GM23338 (cell line): ENCODE results near the gene PRODH2. TPM values are rescaled to one million over a fixed set of nuclear protein-coding genes. Genes with fewer than 3 reads are reported as not detected.

Experiments used
- ATAC-seq: fragments of 200-7000 bp; cut with Tn5 transposase; 3 replicates; pipeline ENCODE4 v1.9.1; 2020
- DNase-seq: peaks from one replicate; pipeline ENCODE4 v3.0.0-alpha.2; 2015; ENCODE audit warnings: low spot score
- H2AFZ ChIP-seq: fragments of 200-600 bp; sonication (generic); 2 replicates; pipeline ENCODE4 v1.8.0; 2016; ENCODE audit warnings: antibody characterized with exemption, mild to moderate bottlenecking, moderate library complexity
- H3F3A ChIP-seq: fragments of 200-600 bp; sonication (generic); replicated peaks from 2 replicates; pipeline ENCODE4 v1.8.0; 2017; ENCODE audit warnings: antibody characterized with exemption, mixed run types, low read depth
- H3K27ac ChIP-seq: fragments of 200-600 bp; sonication (generic); 2 replicates; pipeline ENCODE4 v1.6.1; 2016; ENCODE audit warnings: low read depth
- H3K27me3 ChIP-seq: fragments of 200-600 bp; sonication (generic); 2 replicates; pipeline ENCODE4 v1.8.0; 2016; ENCODE audit warnings: mild to moderate bottlenecking, mixed run types, moderate library complexity; ENCODE audit not compliant: insufficient read depth
- H3K36me3 ChIP-seq: fragments of 200-600 bp; sonication (generic); 2 replicates; pipeline ENCODE4 v1.8.0; 2016; ENCODE audit warnings: mild to moderate bottlenecking; ENCODE audit not compliant: insufficient read depth
- H3K4me1 ChIP-seq: fragments of 200-600 bp; sonication (generic); 2 replicates; pipeline ENCODE4 v1.8.0; 2016; ENCODE audit warnings: mild to moderate bottlenecking, moderate library complexity; ENCODE audit not compliant: insufficient read depth
- H3K4me2 ChIP-seq: fragments of 200-600 bp; sonication (generic); 2 replicates; pipeline ENCODE4 v1.7.1; 2017; ENCODE audit warnings: mixed run types
- H3K4me3 ChIP-seq: fragments of 200-600 bp; sonication (generic); 2 replicates; pipeline ENCODE4 v1.6.1; 2016; ENCODE audit warnings: mixed run types
- H3K79me2 ChIP-seq: fragments of 200-600 bp; sonication (generic); replicated peaks from 2 replicates; pipeline ENCODE4 v1.8.0; 2017; ENCODE audit warnings: mild to moderate bottlenecking; ENCODE audit not compliant: insufficient read depth
- H3K9me2 ChIP-seq: fragments of 200-600 bp; sonication (generic); 2 replicates; pipeline ENCODE4 v1.8.0; 2017; ENCODE audit not compliant: insufficient read depth
- H4K20me1 ChIP-seq: fragments of 200-600 bp; sonication (generic); replicated peaks from 2 replicates; pipeline ENCODE4 v1.8.0; 2017; ENCODE audit warnings: mild to moderate bottlenecking; ENCODE audit not compliant: insufficient read depth
- H3K27ac Mint-ChIP-seq: 2 replicates; pipeline ENCODE4 v1.8.0; 2020; ENCODE audit warnings: inconsistent platforms, mild to moderate bottlenecking, moderate library complexity, mixed read lengths
- H3K27me3 Mint-ChIP-seq: 3 replicates; pipeline ENCODE4 v1.8.0; 2022; ENCODE audit warnings: low read depth, mild to moderate bottlenecking, moderate library complexity, mixed read lengths, inconsistent platforms; ENCODE audit not compliant: insufficient read depth, poor library complexity
- H3K36me3 Mint-ChIP-seq: 3 replicates; pipeline ENCODE4 v1.8.0; 2021; ENCODE audit warnings: low read depth, mild to moderate bottlenecking, inconsistent platforms, moderate library complexity, mixed read lengths
- H3K4me1 Mint-ChIP-seq: 3 replicates; pipeline ENCODE4 v1.8.0; 2020; ENCODE audit warnings: mild to moderate bottlenecking, inconsistent platforms, mixed read lengths
- H3K4me3 Mint-ChIP-seq: 3 replicates; pipeline ENCODE4 v1.8.0; 2021; ENCODE audit warnings: moderate library complexity, mild to moderate bottlenecking, inconsistent platforms, mixed read lengths
- H3K9me3 Mint-ChIP-seq: 3 replicates; pipeline ENCODE4 v1.8.0; 2020; ENCODE audit warnings: moderate library complexity, mild to moderate bottlenecking, inconsistent platforms, mixed read lengths
- CTCF ChIP-seq, 2 experiments: fragments of 200-600 bp in 1 of 2; sonication (generic) in 1 of 2; conservative IDR thresholded peaks; 2 replicates each; pipeline versions ENCODE4 v1.5.1 to v1.6.1; 2016 to 2017; ENCODE audit warnings: antibody characterized with exemption in 2 of 2, low read depth in 2 of 2, mild to moderate bottlenecking in 2 of 2, moderate library complexity in 1 of 2
- POLR2AphosphoS5 ChIP-seq: IDR thresholded peaks from 2 replicates; pipeline ENCODE4 v1.6.1; 2016; ENCODE audit warnings: antibody characterized with exemption, low read depth
- REST ChIP-seq: IDR thresholded peaks from one replicate; pipeline ENCODE4 v1.6.1; 2018; ENCODE audit warnings: antibody characterized with exemption; ENCODE audit not compliant: unreplicated experiment
- polyA plus RNA-seq: library from polyadenylated mRNA; unstranded; fragments of >200 nt; fragmentation: Nextera tagmentation; extraction: Ambion mirVana; gene quantifications from 2 replicates; pipeline ENCODE4 v1.2.1, GENCODE V29; 2016
- total RNA-seq: library from RNA; depleted of rRNA; stranded (reverse); fragments of >200 nt; shearing (Covaris generic); gene quantifications from 2 replicates; pipeline ENCODE4 v1.2.3, GENCODE V29; 2014

PRODH2 gene
- total and polyA plus RNA-seq, 2 experiments from 2014 or later = not detected

- Mint-ChIP-seq H3K27ac (no peak overlapping the region), H3K36me3 (no peaks in the 10 kb centered on the region), H3K9me3 (no peaks in the 10 kb centered on the region), H3K4me3 (no peak overlapping the region), H3K4me1 (peaks cover 7% of the 10 kb centered on the region; the same call in 2 of the 3 replicates), H3K27me3 (peaks cover 24% of the 10 kb centered on the region)
- Histone ChIP-seq H3K9me2 (no peaks in the 10 kb centered on the region), H3K4me2 (no peak overlapping the region), H3K4me3 (no peak overlapping the region), H3K79me2 (no peaks in the 10 kb centered on the region), H4K20me1 (no peaks in the 10 kb centered on the region), H3K27ac (no peak overlapping the region), H3F3A (no peaks in the 10 kb centered on the region), H2AFZ (no peak overlapping the region), H3K27me3 (peaks cover 23% of the 10 kb centered on the region), H3K4me1 (peaks cover 7% of the 10 kb centered on the region; the same call in 1 of the 2 replicates), H3K36me3 (no peaks in the 10 kb centered on the region)
- TF ChIP-seq POLR2AphosphoS5 = no peak
- no peak for TF ChIP-seq CTCF (conservative IDR thresholded peaks at IDR 0.05; ENCODE audit: low read depth in 2 of 2)
- DNase-seq (no peak), ATAC-seq (no peak)
Measured at GRCh38 chr19:35801828-35802227, 10.8 kb downstream of the PRODH2 start.

GRCh38 chr19:35797663-35798062, 15.0 kb downstream of the PRODH2 start:
- peak overlapping the region; percentile 66 for H3K4me3 Mint-ChIP-seq
- no peak overlapping the region for H3K27ac ChIP-seq
- 0 out of 2 replicates have a peak, but pooled peaks cover 4% of the 10 kb centered on the region for H3F3A ChIP-seq
- peaks cover 10% of the 10 kb centered on the region; the same call in 1 of the 2 replicates for H3K4me1 ChIP-seq
- peaks cover 9% of the 10 kb centered on the region; the same call in 2 of the 3 replicates for H3K4me1 Mint-ChIP-seq
- no peaks in the 10 kb centered on the region for H3K36me3 Mint-ChIP-seq
- H2AFZ ChIP-seq = peak overlapping the region; percentile 93; the same call in 1 of the 2 replicates
- ATAC-seq (peak; percentile 85), DNase-seq (peak; percentile 86)
- H3K4me3 ChIP-seq = peak overlapping the region; percentile 56
- H3K27me3 ChIP-seq = peaks cover 42% of the 10 kb centered on the region
- H3K36me3 ChIP-seq = no peaks in the 10 kb centered on the region
- H3K9me3 Mint-ChIP-seq = no peaks in the 10 kb centered on the region; the same call in 2 of the 3 replicates
- peak; percentile 40 for TF ChIP-seq POLR2AphosphoS5
- TF ChIP-seq REST = no peak
- peaks cover 30% of the 10 kb centered on the region for H3K27me3 Mint-ChIP-seq
- no peaks in the 10 kb centered on the region for H3K79me2 ChIP-seq
- H3K27ac Mint-ChIP-seq = no peak overlapping the region
- H3K9me2 ChIP-seq = no peaks in the 10 kb centered on the region
- H4K20me1 ChIP-seq = no peaks in the 10 kb centered on the region
- peak overlapping the region; percentile 86 for H3K4me2 ChIP-seq
